GM18519 (cell line): ENCODE data around the gene PRKAG2.

Experiments used
- ATAC-seq: cut with Tn5 transposase; IDR thresholded peaks from one replicate; pipeline ENCODE4 v1.9.1; 2021; ENCODE audit warnings: mild to moderate bottlenecking, moderate library complexity; ENCODE audit not compliant: unreplicated experiment, low FRiP score

PRKAG2 gene

GRCh38 chr7:151637781-151638261 lies 239.1 kb downstream of the PRKAG2 start:
- no peak for ATAC-seq

GRCh38 chr7:151634643-151635042 lies 242.3 kb downstream of the PRKAG2 start:
- no peak for ATAC-seq

- no peak for ATAC-seq
Observed at GRCh38 chr7:151633516-151633812, 243.5 kb downstream of the PRKAG2 start.

GRCh38 chr7:151632750-151633515 lies 244.0 kb downstream of the PRKAG2 start:
- ATAC-seq: peak; percentile 52

- ATAC-seq: peak; percentile 58
Observed at GRCh38 chr7:151631953-151632749, 244.8 kb downstream of the PRKAG2 start.

GRCh38 chr7:151631570-151631952 lies 245.4 kb downstream of the PRKAG2 start:
- ATAC-seq: peak; percentile 18

- ATAC-seq: no peak
Observed at GRCh38 chr7:151630851-151631569, 245.9 kb downstream of the PRKAG2 start.

GRCh38 chr7:151630358-151630757 lies 246.6 kb downstream of the PRKAG2 start:
- no peak for ATAC-seq

- ATAC-seq: no peak
Observed at GRCh38 chr7:151629713-151630272, 247.1 kb downstream of the PRKAG2 start.

- ATAC-seq: no peak
Observed at GRCh38 chr7:151628846-151629604, 247.9 kb downstream of the PRKAG2 start.

GRCh38 chr7:151626422-151627115 lies 250.3 kb downstream of the PRKAG2 start:
- no peak for ATAC-seq

GRCh38 chr7:151625606-151626005 lies 251.3 kb downstream of the PRKAG2 start:
- ATAC-seq: no peak

- ATAC-seq: no peak
Observed at GRCh38 chr7:151624246-151624928, 252.5 kb downstream of the PRKAG2 start.

GRCh38 chr7:151623766-151624165 lies 253.1 kb downstream of the PRKAG2 start:
- ATAC-seq: no peak

GRCh38 chr7:151621961-151622360 lies 255.0 kb downstream of the PRKAG2 start:
- no peak for ATAC-seq

GRCh38 chr7:151616443-151617213 lies 260.3 kb downstream of the PRKAG2 start:
- no peak for ATAC-seq

GRCh38 chr7:151615784-151616183 lies 261.1 kb downstream of the PRKAG2 start:
- ATAC-seq: no peak

GRCh38 chr7:151615058-151615457 lies 261.9 kb downstream of the PRKAG2 start:
- ATAC-seq: no peak
